CD4-positive, alpha-beta T cell treated with Interferon gamma for 1 hour (primary cell): Measurements from ENCODE around the gene EMILIN1.
A peak's percentile ranks its signal among the peaks of the same experiment; 100 is the strongest.

Experiments used
- DNase-seq: peaks from one replicate; pipeline ENCODE4 v3.0.0-alpha.2; 2020

Gene EMILIN1

GRCh38 chr2:27127883-27128667 lies 49.7 kb downstream of the EMILIN1 start:
- DNase-seq, result no peak

GRCh38 chr2:27128668-27129571 lies 50.5 kb downstream of the EMILIN1 start:
- DNase-seq, result no peak

- DNase-seq, result no peak
Observed at GRCh38 chr2:27130396-27130795, 52.0 kb downstream of the EMILIN1 start.

GRCh38 chr2:27131429-27131828 lies 53.0 kb downstream of the EMILIN1 start:
- no peak for DNase-seq

DNA sequence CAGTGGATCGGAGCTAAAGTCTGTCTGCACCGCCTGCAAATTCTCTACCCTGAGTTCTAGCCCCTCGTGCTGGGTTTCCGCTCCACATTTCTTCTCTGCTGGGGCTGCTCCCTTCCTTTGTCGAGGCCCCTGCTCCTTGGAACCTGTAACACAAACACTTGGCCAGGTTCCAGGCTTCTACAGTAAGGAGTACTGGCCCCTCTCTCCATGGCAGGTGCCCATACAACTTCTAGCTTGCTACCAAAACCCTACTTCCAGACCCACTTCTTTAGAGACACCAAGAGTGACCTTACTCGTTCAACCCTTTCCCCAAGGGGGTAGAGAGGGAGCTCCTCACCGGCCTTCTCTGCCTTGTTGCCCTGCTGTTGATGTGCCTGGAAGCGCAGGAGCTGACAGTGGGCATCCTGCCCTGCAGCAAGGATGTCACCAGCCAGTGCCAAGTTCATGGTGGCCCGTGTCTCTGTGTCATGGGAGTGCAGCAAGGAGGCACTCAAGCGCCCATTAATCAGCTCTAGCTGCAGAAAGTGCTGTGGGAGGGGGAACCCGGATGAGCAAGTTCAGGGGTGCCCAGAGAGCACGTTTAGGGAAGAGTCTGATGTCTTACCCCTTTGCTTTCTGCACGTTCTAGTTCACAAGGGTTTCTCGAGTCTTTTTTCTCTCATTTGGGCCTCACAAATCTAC lies 54.9 kb downstream of the EMILIN1 start:
- DNase-seq, result no peak

DNA sequence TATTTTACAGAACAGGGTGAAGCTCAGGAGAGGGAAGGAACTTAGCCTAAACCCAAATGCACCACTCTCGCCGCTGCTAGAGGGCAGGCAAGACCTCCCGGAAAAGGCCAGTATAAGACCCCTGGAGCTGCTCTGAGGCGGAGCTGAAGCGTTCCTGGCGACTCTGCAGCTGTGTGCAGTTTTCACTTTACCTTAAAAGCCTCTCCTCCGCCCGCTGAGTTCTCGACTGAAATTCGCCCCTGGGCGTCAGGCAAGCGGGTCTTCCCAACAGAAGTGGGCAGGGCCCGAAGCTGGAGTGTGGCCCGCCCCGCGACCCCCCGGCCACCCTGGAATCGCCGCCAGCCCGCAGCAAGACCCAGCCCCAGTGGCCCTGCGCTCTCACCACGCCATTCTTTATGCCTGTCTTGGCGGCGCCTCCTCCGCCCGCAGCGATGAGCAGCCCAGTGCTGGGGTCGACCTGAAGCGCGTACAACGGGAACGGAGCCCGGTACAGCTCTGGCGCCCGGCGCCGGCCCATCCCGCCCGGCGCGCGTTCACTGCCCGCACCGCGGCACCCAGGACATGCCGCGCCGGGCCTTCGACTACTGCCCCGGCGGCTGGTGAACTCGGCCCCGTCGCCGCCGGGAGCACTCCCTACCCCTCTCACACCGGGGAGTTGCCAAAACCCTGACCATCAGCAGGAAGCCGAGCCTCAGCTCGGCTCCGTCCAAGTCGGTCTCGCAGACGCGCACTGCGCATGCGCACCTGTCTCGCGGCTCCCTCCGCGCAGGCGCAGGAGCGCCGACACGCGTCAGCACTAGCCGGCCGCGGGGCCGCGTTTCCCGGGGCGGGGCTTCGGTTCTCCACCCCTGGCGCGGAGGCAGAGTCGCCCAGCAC lies 55.7 kb downstream of the EMILIN1 start, which contains the start of gene PREB:
PREB (minus strand) TSS at position 732 of the 876 bp plus-strand sequence; CDS start at position 517, 215 bp downstream.
- DNase-seq, result peak; percentile 97

DNA sequence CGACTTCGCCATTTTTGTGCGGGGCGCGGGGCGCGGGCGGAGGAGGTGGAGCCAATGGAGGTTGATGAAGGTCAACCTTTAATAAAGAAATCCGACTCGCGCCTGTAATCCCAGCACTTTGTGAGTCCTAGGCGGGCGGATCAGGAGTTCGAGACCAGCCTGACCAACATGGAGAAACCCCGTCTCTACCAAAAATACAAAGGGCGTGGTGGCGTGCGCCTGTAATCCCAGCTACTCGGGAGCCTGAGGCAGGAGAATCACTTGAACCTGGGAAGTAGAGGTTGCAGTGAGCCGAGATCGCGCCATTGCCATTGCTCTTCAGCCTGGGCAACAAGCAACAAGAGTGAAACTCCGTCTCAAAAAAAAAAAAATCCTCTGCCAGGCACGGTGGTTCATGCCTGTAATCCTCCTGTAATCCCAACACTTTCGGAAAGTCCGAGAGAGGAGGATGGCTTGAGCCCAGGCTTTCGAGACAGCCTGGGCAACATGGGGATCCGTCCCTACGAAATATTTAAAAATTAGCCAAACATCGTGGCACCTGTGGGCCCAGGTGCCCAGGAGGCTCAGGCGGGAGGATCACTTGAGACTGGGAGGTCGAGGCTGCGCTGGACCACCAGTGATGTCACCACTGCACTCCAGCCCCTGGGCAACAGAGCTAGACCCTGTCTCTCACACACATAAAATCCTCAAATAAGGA lies 56.5 kb downstream of the EMILIN1 start:
- DNase-seq, result no peak

DNA sequence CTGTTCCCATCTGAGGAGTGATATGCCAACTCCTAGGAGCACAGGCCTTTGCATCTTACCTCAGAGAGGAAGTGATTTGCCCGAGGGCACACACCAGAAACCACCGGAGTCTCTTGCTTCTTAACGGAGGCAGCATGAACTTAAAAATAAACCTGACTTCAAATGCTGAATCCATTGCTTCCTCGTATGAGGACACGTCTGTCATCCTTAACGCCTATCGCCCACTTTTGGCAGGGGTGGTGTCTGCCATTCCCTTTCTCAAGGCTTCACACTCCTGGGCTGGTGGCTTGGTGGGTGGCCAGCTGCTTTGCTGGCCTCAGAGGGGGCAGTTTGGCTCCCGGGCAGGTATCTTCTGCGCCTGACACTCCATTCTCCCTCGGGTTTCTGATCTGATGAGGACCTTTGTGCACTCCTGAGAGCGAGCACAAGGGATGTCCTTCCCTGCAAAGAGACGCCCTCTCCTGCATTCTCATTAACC lies 57.1 kb downstream of the EMILIN1 start:
- DNase-seq, result no peak
